Esophagus (tissue), 2 donors: ENCODE results near the gene HIVEP2. TPM values are rescaled to one million over a fixed set of nuclear protein-coding genes. Genes with fewer than 3 reads are reported as not detected.

Experiments used
- H3K27ac ChIP-seq, 2 donors: one replicate each; pipeline ENCODE4 v1.5.1; 2013; ENCODE audit warnings: low read depth in 2 of 2, mild to moderate bottlenecking in 2 of 2, inconsistent platforms in 1 of 2, low read length in 1 of 2, moderate library complexity in 1 of 2
- H3K27me3 ChIP-seq, 2 donors: one replicate each; pipeline ENCODE4 v1.6.1; 2013; ENCODE audit warnings: low read length in 2 of 2, control low read depth in 1 of 2, mild to moderate bottlenecking in 1 of 2; ENCODE audit not compliant: insufficient read depth in 2 of 2, control insufficient read depth in 1 of 2
- H3K36me3 ChIP-seq, 2 donors: one replicate each; pipeline ENCODE4 v1.6.1; 2013; ENCODE audit warnings: low read length in 1 of 2; ENCODE audit not compliant: control insufficient read depth in 2 of 2, insufficient read depth in 2 of 2
- H3K4me1 ChIP-seq, 2 donors: one replicate each; pipeline ENCODE4 v1.6.1; 2013; ENCODE audit warnings: low read length in 1 of 2; ENCODE audit not compliant: control insufficient read depth in 2 of 2, insufficient read depth in 2 of 2
- H3K4me3 ChIP-seq, 2 donors: one replicate each; pipeline ENCODE4 v1.5.1; 2013; ENCODE audit warnings: low read length in 2 of 2, mild to moderate bottlenecking in 2 of 2, low read depth in 1 of 2, moderate library complexity in 1 of 2
- H3K9me3 ChIP-seq, 2 donors: one replicate each; pipeline ENCODE4 v1.6.1; 2013; ENCODE audit warnings: mild to moderate bottlenecking in 2 of 2, low read depth in 1 of 2, low read length in 1 of 2, moderate library complexity in 1 of 2; ENCODE audit not compliant: control insufficient read depth in 2 of 2, insufficient read depth in 1 of 2
- WGBS, 2 donors: extraction: QIAGEN DNeasy Blood & Tissue Kit; methylation state at CpG; one replicate each; pipeline ENCODE4 v1.1.7; 2013; 5-methylcytosine and 5-hydroxymethylcytosine counted together
- polyA plus RNA-seq, 2 donors: library from polyadenylated mRNA; stranded (reverse); fragments of 200-250 nt; gene quantifications; one replicate each; pipeline ENCODE4 v1.2.3, GENCODE V29; 2013
- donor health status: healthy with polysubstance abuse.
- donor health status: Bipolar disorder and iron deficiency.

HIVEP2 gene
- polyA plus RNA-seq, 2 donors, result 3.0 to 4.8 TPM

- H3K27ac ChIP-seq, result no peak overlapping the region
- H3K4me1 ChIP-seq, result peaks cover 5 to 11% of the 10 kb centered on the region in 2 donors
- no peak overlapping the region for H3K4me3 ChIP-seq
- WGBS, 2 donors, result 82 to 84% methylated on average over 1 of the region's 1 CpG
- no peaks in the 10 kb centered on the region for H3K9me3 ChIP-seq
- no peaks in the 10 kb centered on the region for H3K36me3 ChIP-seq
- H3K27me3 ChIP-seq, result no peaks in the 10 kb centered on the region
These were observed 103.1 kb downstream of the HIVEP2 start for GRCh38 chr6:142841915-142842314.

DNA sequence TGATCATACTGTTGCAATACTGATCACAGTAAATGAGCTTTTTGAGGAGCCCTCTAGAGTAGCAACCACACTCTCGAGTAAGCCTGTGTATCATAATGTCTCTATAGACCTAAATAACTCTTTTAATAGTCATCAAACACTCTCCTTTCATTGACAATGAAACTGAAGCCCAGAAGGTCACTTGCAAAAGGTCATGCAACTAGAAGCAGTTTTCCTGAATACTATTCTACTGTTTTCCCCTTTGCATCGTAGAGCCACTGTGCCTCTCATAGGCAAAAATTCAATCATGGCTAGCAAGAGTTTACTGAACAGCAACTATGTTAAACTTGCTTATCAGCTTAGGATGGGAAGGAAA is 105.3 kb downstream of the HIVEP2 start:
- Histone ChIP-seq H3K27me3 (no peaks in the 10 kb centered on the region), H3K4me3 (no peak overlapping the region), H3K36me3 (no peaks in the 10 kb centered on the region), H3K9me3 (no peaks in the 10 kb centered on the region), H3K27ac (peak overlapping the region in 1 of 2 donors; percentile 1), H3K4me1 (peaks cover 0 to 2% of the 10 kb centered on the region in 2 donors)
- WGBS, 2 donors, result 61 to 77% methylated on average over 2 of the region's 2 CpGs

DNA sequence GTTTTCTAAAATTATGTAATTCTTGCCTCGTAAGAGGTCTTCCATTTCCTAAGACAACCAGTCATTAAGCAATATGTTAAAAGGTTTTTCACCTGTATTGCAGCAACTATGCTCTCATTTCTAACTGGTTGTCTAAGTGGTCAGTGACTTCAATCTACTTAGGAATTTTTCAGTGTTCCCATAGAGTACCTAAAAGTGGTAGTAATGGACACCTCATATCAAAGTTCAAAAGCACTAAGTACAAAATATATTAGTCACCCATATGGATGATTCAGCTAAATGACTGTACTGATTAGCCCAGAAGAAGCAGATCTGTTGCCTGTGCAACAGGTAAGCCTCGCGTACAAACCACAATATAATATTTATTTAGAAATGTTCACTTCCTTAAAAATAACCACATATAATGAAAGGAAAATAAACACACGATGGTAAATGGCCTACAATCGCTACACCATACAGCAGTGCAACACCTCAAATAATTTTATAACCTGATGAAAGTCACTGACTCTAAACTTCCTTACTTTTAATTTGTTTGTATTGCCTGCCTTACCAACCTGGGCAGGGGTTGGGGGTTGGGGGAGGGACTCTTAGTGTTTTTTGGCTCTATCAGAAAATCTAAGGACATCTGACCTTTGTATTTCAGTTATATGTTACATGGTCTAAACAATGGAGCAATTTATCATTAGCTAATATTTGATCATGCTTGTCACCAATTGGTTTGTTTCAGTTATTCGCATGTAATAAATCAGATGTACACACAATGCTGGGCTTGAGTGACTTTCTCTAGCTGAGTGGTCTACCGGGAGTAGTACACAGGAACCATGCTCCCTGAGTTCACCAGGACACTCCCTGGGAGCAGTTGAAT is 105.9 kb downstream of the HIVEP2 start:
- peak overlapping the region in 1 of 2 donors; percentile 1 for H3K27ac ChIP-seq
- H3K36me3 ChIP-seq, result no peaks in the 10 kb centered on the region
- H3K4me1 ChIP-seq, result peaks cover 0 to 2% of the 10 kb centered on the region in 2 donors
- 70 to 75% methylated on average over 7 of the region's 7 CpGs for WGBS, 2 donors
- H3K27me3 ChIP-seq, result no peaks in the 10 kb centered on the region
- no peak overlapping the region for H3K4me3 ChIP-seq
- no peaks in the 10 kb centered on the region for H3K9me3 ChIP-seq

GRCh38 chr6:142835787-142836535 is 109.0 kb downstream of the HIVEP2 start:
- Histone ChIP-seq H3K4me1 (no peaks in the 10 kb centered on the region), H3K9me3 (no peaks in the 10 kb centered on the region), H3K4me3 (no peak overlapping the region), H3K36me3 (no peaks in the 10 kb centered on the region), H3K27ac (no peak overlapping the region), H3K27me3 (no peaks in the 10 kb centered on the region)
- 80 to 89% methylated on average over 3 of the region's 3 CpGs for WGBS, 2 donors

GRCh38 chr6:142834853-142835252 is 110.1 kb downstream of the HIVEP2 start:
- no peaks in the 10 kb centered on the region for H3K36me3 ChIP-seq
- H3K4me1 ChIP-seq, result no peaks in the 10 kb centered on the region
- H3K4me3 ChIP-seq, result no peak overlapping the region
- H3K9me3 ChIP-seq, result no peaks in the 10 kb centered on the region
- H3K27me3 ChIP-seq, result no peaks in the 10 kb centered on the region
- no peak overlapping the region for H3K27ac ChIP-seq
- WGBS, 2 donors, result 93 to 95% methylated on average over 3 of the region's 3 CpGs

GRCh38 chr6:142833798-142834197 is 111.2 kb downstream of the HIVEP2 start:
- no peak overlapping the region for H3K4me3 ChIP-seq
- H3K27ac ChIP-seq, result no peak overlapping the region
- H3K27me3 ChIP-seq, result no peaks in the 10 kb centered on the region
- H3K4me1 ChIP-seq, result no peaks in the 10 kb centered on the region
- no peaks in the 10 kb centered on the region for H3K9me3 ChIP-seq
- 71 to 84% methylated on average over 2 of the region's 2 CpGs for WGBS, 2 donors
- H3K36me3 ChIP-seq, result no peaks in the 10 kb centered on the region

DNA sequence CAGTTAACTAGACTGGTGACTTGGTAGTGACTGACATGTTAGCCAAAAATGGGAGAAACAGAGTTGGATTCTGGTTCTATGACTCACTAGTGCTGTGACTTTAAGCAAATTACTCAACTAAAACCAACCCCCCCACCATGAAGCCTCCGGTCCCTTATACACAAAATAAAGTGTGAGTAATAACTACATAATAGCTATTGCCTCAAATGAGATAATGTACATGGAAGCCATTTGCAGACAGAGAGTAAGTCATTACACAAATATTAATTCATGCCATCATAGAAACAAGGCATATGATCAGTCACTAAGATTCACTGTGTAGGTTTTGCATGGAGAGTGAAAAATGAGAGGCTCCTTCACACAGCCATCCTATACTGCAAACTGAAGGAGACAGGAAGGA is 111.9 kb downstream of the HIVEP2 start:
- no peaks in the 10 kb centered on the region for H3K9me3 ChIP-seq
- H3K27ac ChIP-seq, result no peak overlapping the region
- WGBS, 2 donors, result 22 to 31% methylated on average over 1 of the region's 1 CpG
- H3K27me3 ChIP-seq, result no peaks in the 10 kb centered on the region
- H3K4me3 ChIP-seq, result no peak overlapping the region
- no peaks in the 10 kb centered on the region for H3K4me1 ChIP-seq
- H3K36me3 ChIP-seq, result no peaks in the 10 kb centered on the region

DNA sequence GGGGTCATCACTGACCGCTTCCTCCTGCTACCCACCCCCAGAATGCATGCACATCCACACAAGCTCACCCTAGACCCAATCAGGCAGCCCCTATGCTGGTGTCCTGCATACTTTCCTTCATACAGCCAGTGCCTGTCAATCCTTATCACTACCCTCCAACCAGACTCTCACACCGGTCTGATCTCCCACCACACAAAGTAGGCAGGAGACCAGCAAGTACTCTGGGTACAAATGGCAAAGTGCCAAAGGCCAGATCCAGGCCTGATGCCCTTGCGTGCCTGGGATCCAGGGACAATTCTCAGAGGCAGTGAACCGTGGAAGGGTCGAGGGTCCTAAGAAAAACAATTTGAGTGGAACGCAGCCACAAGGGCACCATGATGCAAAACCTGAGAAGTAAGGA is 114.2 kb downstream of the HIVEP2 start:
- Histone ChIP-seq H3K9me3 (no peaks in the 10 kb centered on the region), H3K4me1 (peaks cover 0 to 3% of the 10 kb centered on the region in 2 donors), H3K27ac (no peak overlapping the region), H3K4me3 (no peak overlapping the region), H3K36me3 (no peaks in the 10 kb centered on the region), H3K27me3 (no peaks in the 10 kb centered on the region)
- 96% methylated on average over 6 of the region's 6 CpGs for WGBS, 2 donors

- Histone ChIP-seq H3K27me3 (no peaks in the 10 kb centered on the region), H3K4me1 (peaks cover 0 to 3% of the 10 kb centered on the region in 2 donors), H3K27ac (no peak overlapping the region), H3K9me3 (no peaks in the 10 kb centered on the region), H3K36me3 (no peaks in the 10 kb centered on the region), H3K4me3 (no peak overlapping the region)
- 72 to 81% methylated on average over 5 of the region's 5 CpGs for WGBS, 2 donors
These were observed 114.8 kb downstream of the HIVEP2 start for GRCh38 chr6:142830116-142830710.
